HepG2 (cell line): Measurements from ENCODE around the gene SIRT7. TPM values are rescaled to one million over a fixed set of nuclear protein-coding genes. Genes with fewer than 3 reads are reported as not detected.

ENCODE experiments used
- CCDC6 ChIP-seq: sonication (generic); formaldehyde crosslinking; IDR thresholded peaks from 2 replicates; pipeline ENCODE4 v1.8.1; 2022; ENCODE audit warnings: mild to moderate bottlenecking, missing genetic modification reagents, moderate library complexity
- DNMT1 ChIP-seq: sonication (generic); formaldehyde crosslinking; IDR thresholded peaks from 2 replicates; pipeline ENCODE4 v1.5.1; 2020; ENCODE audit warnings: mild to moderate bottlenecking, missing genetic modification reagents
- NR2F1 ChIP-seq, 2 experiments: fragments of 450-650 bp in 1 of 2; formaldehyde crosslinking in 1 of 2; IDR thresholded peaks; 2 replicates each; pipeline versions ENCODE4 v1.5.0 to v1.6.1; 2016 to 2020; ENCODE audit warnings: mild to moderate bottlenecking in 1 of 2, missing compliant biosample characterization in 1 of 2, missing genetic modification reagents in 1 of 2, moderate library complexity in 1 of 2
- REPIN1 ChIP-seq: sonication (generic); formaldehyde crosslinking; IDR thresholded peaks from 2 replicates; pipeline ENCODE4 v1.8.0; 2022; ENCODE audit warnings: missing genetic modification reagents, low read depth, mild to moderate bottlenecking, borderline replicate concordance
- SSRP1 ChIP-seq: IDR thresholded peaks from 2 replicates; pipeline ENCODE4 v1.6.1; 2016; ENCODE audit warnings: control low read depth
- ZFP90 ChIP-seq: sonication (generic); formaldehyde crosslinking; IDR thresholded peaks from 2 replicates; pipeline ENCODE4 v1.8.0; 2022; ENCODE audit warnings: missing genetic modification reagents, mild to moderate bottlenecking, inconsistent platforms, borderline replicate concordance
- ZNF749 ChIP-seq: sonication (generic); formaldehyde crosslinking; IDR thresholded peaks from 2 replicates; pipeline ENCODE4 v1.8.0; 2022; ENCODE audit warnings: mild to moderate bottlenecking, missing genetic modification reagents, moderate library complexity, borderline replicate concordance
- ZNF766 ChIP-seq: sonication (generic); formaldehyde crosslinking; IDR thresholded peaks from 2 replicates; pipeline ENCODE4 v1.5.0; 2020; ENCODE audit warnings: missing genetic modification reagents, borderline replicate concordance
- polyA plus RNA-seq, 8 experiments: library from polyadenylated mRNA; depleted of rRNA in 3 of 8; stranded (reverse) in 7 of 8; unstranded in 1 of 8; fragments of >200 nt; fragmentation: Illumina TruSeq in 4 of 8; extraction: Trizol in 4 of 8; gene quantifications; 2 replicates each; pipeline versions ENCODE4 v1.2.1 to v1.2.3, GENCODE V29; 2011 to 2016; ENCODE audit warnings: low read depth in 4 of 8, missing spikeins in 1 of 8, mixed read lengths in 1 of 8; ENCODE audit not compliant: insufficient read depth in 1 of 8
- total RNA-seq, 5 experiments: library from RNA; depleted of rRNA; stranded (reverse); fragments of >200 nt; fragmentation: Illumina TruSeq; extraction: Trizol; gene quantifications; 2 replicates each; pipeline ENCODE4 v1.2.3, GENCODE V29; 2016; ENCODE audit warnings: low read depth in 1 of 5
- TF ChIP-seq, protein P1 (sequence below): sonication (generic); formaldehyde crosslinking; IDR thresholded peaks from 2 replicates; pipeline ENCODE4 v1.4.0; 2020; ENCODE audit warnings: mild to moderate bottlenecking, missing genetic modification reagents
- TF ChIP-seq, protein P2 (sequence below): sonication (generic); formaldehyde crosslinking; IDR thresholded peaks from 2 replicates; pipeline ENCODE4 v1.9.0; 2021; ENCODE audit warnings: mild to moderate bottlenecking, missing genetic modification reagents
- TF ChIP-seq, protein P3 (sequence below): sonication (generic); formaldehyde crosslinking; IDR thresholded peaks from 2 replicates; pipeline ENCODE4 v1.4.0; 2020; ENCODE audit warnings: missing genetic modification reagents
- TF ChIP-seq, protein P4 (sequence below): sonication (generic); formaldehyde crosslinking; IDR thresholded peaks from 2 replicates; pipeline ENCODE4 v1.8.0; 2022; ENCODE audit warnings: missing genetic modification reagents, mild to moderate bottlenecking, borderline replicate concordance
- TF ChIP-seq, protein P5 (sequence below): sonication (generic); formaldehyde crosslinking; IDR thresholded peaks from 2 replicates; pipeline ENCODE4 v1.5.0; 2020; ENCODE audit warnings: mild to moderate bottlenecking, missing genetic modification reagents, borderline replicate concordance

Gene SIRT7
- total and polyA plus RNA-seq, 2 of the 13 experiments (the other 11 are each of a cell fraction or from before 2014, with no cell fraction given): 8.3 to 24.8 TPM

DNA sequence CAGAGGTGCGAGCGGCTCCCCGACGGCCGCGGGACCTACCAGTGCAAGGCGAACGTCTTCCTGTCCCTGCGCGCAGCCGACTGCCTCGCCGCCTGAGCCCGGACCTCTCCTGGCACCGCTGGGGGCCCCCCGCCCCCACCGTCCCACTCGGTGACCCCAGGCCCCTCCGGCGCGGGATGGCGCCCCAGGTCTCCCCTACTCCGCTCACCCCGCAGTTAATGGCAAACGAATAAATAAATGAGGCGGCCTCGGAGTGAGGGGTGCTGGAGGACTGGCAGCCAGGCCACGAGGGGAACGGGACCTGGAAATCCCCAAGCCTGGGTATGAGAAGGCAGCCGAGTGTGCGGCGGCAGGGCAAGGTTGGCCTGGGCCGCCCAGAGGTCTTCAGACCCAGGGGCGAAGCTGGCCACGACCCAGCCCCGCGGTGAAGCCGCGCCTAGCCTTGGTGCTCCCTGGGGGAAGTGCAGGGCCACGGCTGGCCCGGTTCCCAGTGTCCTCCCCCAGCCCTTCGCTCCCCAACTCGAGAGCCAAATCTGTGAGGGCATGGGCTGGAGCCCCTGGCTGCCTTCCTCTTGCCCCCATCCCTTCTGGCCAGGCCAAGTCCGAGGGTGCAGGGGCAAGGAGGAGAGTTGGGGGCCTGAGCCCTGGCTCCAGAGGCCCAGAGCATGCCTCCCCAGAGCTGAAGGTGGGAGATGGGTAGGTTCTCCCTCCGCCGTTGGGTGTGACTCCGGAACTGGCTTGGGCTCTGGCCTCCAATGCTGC, 15.1 kb downstream of the SIRT7 start (continued):
- TF ChIP-seq, protein P1, sequence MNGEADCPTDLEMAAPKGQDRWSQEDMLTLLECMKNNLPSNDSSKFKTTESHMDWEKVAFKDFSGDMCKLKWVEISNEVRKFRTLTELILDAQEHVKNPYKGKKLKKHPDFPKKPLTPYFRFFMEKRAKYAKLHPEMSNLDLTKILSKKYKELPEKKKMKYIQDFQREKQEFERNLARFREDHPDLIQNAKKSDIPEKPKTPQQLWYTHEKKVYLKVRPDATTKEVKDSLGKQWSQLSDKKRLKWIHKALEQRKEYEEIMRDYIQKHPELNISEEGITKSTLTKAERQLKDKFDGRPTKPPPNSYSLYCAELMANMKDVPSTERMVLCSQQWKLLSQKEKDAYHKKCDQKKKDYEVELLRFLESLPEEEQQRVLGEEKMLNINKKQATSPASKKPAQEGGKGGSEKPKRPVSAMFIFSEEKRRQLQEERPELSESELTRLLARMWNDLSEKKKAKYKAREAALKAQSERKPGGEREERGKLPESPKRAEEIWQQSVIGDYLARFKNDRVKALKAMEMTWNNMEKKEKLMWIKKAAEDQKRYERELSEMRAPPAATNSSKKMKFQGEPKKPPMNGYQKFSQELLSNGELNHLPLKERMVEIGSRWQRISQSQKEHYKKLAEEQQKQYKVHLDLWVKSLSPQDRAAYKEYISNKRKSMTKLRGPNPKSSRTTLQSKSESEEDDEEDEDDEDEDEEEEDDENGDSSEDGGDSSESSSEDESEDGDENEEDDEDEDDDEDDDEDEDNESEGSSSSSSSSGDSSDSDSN (CRISPR knock-in tag): 0 out of 2 replicates have a peak, but pooled peaks have one; percentile 12
- TF ChIP-seq ZFP90 (CRISPR knock-in tag): peak; percentile 76; the same call in 1 of the 2 replicates
- TF ChIP-seq SSRP1 (CRISPR knock-in tag): peak; percentile 63; the same call in 1 of the 2 replicates
- TF ChIP-seq, protein P2, sequence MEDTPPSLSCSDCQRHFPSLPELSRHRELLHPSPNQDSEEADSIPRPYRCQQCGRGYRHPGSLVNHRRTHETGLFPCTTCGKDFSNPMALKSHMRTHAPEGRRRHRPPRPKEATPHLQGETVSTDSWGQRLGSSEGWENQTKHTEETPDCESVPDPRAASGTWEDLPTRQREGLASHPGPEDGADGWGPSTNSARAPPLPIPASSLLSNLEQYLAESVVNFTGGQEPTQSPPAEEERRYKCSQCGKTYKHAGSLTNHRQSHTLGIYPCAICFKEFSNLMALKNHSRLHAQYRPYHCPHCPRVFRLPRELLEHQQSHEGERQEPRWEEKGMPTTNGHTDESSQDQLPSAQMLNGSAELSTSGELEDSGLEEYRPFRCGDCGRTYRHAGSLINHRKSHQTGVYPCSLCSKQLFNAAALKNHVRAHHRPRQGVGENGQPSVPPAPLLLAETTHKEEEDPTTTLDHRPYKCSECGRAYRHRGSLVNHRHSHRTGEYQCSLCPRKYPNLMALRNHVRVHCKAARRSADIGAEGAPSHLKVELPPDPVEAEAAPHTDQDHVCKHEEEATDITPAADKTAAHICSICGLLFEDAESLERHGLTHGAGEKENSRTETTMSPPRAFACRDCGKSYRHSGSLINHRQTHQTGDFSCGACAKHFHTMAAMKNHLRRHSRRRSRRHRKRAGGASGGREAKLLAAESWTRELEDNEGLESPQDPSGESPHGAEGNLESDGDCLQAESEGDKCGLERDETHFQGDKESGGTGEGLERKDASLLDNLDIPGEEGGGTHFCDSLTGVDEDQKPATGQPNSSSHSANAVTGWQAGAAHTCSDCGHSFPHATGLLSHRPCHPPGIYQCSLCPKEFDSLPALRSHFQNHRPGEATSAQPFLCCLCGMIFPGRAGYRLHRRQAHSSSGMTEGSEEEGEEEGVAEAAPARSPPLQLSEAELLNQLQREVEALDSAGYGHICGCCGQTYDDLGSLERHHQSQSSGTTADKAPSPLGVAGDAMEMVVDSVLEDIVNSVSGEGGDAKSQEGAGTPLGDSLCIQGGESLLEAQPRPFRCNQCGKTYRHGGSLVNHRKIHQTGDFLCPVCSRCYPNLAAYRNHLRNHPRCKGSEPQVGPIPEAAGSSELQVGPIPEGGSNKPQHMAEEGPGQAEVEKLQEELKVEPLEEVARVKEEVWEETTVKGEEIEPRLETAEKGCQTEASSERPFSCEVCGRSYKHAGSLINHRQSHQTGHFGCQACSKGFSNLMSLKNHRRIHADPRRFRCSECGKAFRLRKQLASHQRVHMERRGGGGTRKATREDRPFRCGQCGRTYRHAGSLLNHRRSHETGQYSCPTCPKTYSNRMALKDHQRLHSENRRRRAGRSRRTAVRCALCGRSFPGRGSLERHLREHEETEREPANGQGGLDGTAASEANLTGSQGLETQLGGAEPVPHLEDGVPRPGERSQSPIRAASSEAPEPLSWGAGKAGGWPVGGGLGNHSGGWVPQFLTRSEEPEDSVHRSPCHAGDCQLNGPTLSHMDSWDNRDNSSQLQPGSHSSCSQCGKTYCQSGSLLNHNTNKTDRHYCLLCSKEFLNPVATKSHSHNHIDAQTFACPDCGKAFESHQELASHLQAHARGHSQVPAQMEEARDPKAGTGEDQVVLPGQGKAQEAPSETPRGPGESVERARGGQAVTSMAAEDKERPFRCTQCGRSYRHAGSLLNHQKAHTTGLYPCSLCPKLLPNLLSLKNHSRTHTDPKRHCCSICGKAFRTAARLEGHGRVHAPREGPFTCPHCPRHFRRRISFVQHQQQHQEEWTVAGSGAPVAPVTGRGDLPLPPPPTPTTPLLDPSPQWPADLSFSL (CRISPR knock-in tag): no peak
- TF ChIP-seq, protein P3, sequence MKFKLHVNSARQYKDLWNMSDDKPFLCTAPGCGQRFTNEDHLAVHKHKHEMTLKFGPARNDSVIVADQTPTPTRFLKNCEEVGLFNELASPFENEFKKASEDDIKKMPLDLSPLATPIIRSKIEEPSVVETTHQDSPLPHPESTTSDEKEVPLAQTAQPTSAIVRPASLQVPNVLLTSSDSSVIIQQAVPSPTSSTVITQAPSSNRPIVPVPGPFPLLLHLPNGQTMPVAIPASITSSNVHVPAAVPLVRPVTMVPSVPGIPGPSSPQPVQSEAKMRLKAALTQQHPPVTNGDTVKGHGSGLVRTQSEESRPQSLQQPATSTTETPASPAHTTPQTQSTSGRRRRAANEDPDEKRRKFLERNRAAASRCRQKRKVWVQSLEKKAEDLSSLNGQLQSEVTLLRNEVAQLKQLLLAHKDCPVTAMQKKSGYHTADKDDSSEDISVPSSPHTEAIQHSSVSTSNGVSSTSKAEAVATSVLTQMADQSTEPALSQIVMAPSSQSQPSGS (CRISPR knock-in tag): 0 out of 2 replicates have a peak, but pooled peaks have one; percentile 10
- TF ChIP-seq ZNF749 (CRISPR knock-in tag): 0 out of 2 replicates have a peak, but pooled peaks have one; percentile 31
- no peak for TF ChIP-seq NR2F1 (CRISPR knock-in tag; IDR thresholded peaks at IDR 0.05)
- TF ChIP-seq, protein P4, sequence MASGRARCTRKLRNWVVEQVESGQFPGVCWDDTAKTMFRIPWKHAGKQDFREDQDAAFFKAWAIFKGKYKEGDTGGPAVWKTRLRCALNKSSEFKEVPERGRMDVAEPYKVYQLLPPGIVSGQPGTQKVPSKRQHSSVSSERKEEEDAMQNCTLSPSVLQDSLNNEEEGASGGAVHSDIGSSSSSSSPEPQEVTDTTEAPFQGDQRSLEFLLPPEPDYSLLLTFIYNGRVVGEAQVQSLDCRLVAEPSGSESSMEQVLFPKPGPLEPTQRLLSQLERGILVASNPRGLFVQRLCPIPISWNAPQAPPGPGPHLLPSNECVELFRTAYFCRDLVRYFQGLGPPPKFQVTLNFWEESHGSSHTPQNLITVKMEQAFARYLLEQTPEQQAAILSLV (CRISPR knock-in tag): peak; percentile 22; the same call in 1 of the 2 replicates
- TF ChIP-seq REPIN1: peak; percentile 48; the same call in 1 of the 2 replicates
- TF ChIP-seq, protein P5, sequence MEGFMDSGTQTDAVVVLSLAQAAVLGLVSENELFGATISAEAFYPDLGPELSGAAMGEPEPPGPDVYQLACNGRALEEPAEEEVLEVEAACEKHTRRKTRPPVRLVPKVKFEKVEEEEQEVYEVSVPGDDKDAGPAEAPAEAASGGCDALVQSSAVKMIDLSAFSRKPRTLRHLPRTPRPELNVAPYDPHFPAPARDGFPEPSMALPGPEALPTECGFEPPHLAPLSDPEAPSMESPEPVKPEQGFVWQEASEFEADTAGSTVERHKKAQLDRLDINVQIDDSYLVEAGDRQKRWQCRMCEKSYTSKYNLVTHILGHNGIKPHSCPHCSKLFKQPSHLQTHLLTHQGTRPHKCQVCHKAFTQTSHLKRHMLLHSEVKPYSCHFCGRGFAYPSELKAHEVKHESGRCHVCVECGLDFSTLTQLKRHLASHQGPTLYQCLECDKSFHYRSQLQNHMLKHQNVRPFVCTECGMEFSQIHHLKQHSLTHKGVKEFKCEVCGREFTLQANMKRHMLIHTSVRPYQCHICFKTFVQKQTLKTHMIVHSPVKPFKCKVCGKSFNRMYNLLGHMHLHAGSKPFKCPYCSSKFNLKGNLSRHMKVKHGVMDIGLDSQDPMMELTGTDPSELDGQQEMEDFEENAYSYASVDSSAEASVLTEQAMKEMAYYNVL (CRISPR knock-in tag): 0 out of 2 replicates have a peak, but pooled peaks have one; percentile 9
- TF ChIP-seq CCDC6 (CRISPR knock-in tag): peak; percentile 82
- 0 out of 2 replicates have a peak, but pooled peaks have one; percentile 28 for TF ChIP-seq ZNF766 (CRISPR knock-in tag)
- peak; percentile 94 for TF ChIP-seq DNMT1 (CRISPR knock-in tag)
